PC-9 (cell line): ENCODE results near the gene DNAI1.

ENCODE experiments used
- EZH2 ChIP-seq: fragments of 200-600 bp; sonication (generic); IDR thresholded peaks from 2 replicates; pipeline ENCODE4 v1.8.0; 2017; ENCODE audit warnings: antibody characterized with exemption, low read depth
- TF ChIP-seq, protein P1 (sequence below): fragments of 200-600 bp; sonication (generic); conservative IDR thresholded peaks from 2 replicates; pipeline ENCODE4 v1.6.1; 2017; ENCODE audit warnings: mixed run types, antibody characterized with exemption, mild to moderate bottlenecking, moderate library complexity

DNA sequence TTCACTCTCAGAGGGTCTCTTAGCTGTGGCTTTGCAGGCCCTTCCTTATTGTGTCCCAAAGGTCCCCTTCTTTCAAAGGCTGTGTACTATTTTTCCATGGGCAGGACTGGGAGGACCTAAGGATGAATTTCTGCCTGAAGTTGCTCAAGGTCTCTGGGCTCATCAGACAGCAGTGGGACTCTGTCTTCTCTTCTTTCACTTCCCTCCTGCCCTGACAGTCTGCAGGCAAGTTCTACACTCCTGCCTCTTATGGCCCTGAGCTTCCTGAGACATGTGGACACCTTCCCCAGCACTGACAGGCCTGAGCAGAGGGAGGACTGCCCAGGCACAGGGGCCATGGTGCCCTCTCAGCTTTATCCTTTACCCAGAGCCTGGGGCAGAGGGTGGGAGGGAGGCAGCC is 49.4 kb downstream of the DNAI1 start:
- TF ChIP-seq, protein P1, sequence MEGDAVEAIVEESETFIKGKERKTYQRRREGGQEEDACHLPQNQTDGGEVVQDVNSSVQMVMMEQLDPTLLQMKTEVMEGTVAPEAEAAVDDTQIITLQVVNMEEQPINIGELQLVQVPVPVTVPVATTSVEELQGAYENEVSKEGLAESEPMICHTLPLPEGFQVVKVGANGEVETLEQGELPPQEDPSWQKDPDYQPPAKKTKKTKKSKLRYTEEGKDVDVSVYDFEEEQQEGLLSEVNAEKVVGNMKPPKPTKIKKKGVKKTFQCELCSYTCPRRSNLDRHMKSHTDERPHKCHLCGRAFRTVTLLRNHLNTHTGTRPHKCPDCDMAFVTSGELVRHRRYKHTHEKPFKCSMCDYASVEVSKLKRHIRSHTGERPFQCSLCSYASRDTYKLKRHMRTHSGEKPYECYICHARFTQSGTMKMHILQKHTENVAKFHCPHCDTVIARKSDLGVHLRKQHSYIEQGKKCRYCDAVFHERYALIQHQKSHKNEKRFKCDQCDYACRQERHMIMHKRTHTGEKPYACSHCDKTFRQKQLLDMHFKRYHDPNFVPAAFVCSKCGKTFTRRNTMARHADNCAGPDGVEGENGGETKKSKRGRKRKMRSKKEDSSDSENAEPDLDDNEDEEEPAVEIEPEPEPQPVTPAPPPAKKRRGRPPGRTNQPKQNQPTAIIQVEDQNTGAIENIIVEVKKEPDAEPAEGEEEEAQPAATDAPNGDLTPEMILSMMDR, result no peak
- TF ChIP-seq EZH2, result no peak
